Nucleus accumbens (tissue), 56 donors: ENCODE results near the gene MAP6D1.

ENCODE experiments used
- DNase-seq, 56 donors: peaks; one replicate each; lab custom pipeline; 2025; lab: John Stamatoyannopoulos, UW

MAP6D1 gene

GRCh38 chr3:183766107-183766506 is 59.3 kb downstream of the MAP6D1 start:
- no peak for DNase-seq
